ENCODE measurements around the gene ACTN4.

DNA sequence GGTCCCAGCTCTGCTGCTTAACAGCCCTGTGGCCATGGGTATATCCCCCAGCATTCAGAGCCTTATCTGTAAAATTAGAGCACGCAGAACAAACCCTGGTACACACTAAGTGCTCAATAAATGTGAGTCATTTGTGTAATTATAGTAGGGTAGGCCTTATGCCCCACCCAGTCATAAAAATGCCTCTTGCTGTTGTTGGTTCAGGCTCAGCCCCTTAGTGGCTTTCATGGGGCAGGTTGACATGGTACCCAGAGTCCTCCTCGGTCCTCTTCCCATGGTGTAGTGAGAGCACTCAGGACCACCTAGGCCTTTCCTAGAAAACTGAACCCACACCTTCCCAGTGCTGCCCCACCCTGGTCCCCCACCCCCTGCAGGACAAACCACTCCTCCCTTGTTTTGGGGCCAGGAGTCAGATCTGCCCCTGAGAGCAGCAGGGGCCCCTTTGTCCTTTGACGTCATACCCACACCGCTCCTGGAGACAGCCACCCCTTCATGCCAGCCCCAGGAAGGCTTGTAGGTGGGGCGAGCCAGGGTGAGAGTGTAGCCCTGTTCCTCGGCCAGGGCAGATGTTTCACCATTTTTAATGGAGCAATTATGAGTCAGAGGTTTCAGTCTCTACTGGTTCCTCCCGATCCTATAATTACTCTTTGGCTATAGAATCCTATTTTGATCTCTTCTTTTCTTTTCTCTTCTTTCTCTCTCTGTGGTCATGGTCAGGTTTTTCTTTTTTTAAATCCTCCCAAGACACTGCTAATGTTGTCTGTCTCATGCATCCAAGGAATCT lies 36.8 kb downstream of the ACTN4 start:
- no peak for TF ChIP-seq CTCF (IDR thresholded peaks at IDR 0.05; ENCODE audit: poor library complexity)
- TF ChIP-seq EZH2 (IDR thresholded peaks at IDR 0.05; ENCODE audit: borderline replicate concordance), result no peak
- TF ChIP-seq EZH2phosphoT487 (IDR thresholded peaks at IDR 0.05; ENCODE audit: low read depth, severe bottlenecking, unreplicated experiment), result no peak

All from hepatocyte (in vitro differentiated cells).